PC-9 (cell line): Measurements from ENCODE around the gene NAT9.

Source experiments
- EZH2 ChIP-seq: fragments of 200-600 bp; sonication (generic); IDR thresholded peaks from 2 replicates; pipeline ENCODE4 v1.8.0; 2017; ENCODE audit warnings: antibody characterized with exemption, low read depth
- TF ChIP-seq, protein P1 (sequence below): fragments of 200-600 bp; sonication (generic); conservative IDR thresholded peaks from 2 replicates; pipeline ENCODE4 v1.6.1; 2017; ENCODE audit warnings: mixed run types, antibody characterized with exemption, mild to moderate bottlenecking, moderate library complexity

GRCh38 chr17:74763565-74764387, 12.4 kb downstream of the NAT9 start:
- TF ChIP-seq, protein P1, sequence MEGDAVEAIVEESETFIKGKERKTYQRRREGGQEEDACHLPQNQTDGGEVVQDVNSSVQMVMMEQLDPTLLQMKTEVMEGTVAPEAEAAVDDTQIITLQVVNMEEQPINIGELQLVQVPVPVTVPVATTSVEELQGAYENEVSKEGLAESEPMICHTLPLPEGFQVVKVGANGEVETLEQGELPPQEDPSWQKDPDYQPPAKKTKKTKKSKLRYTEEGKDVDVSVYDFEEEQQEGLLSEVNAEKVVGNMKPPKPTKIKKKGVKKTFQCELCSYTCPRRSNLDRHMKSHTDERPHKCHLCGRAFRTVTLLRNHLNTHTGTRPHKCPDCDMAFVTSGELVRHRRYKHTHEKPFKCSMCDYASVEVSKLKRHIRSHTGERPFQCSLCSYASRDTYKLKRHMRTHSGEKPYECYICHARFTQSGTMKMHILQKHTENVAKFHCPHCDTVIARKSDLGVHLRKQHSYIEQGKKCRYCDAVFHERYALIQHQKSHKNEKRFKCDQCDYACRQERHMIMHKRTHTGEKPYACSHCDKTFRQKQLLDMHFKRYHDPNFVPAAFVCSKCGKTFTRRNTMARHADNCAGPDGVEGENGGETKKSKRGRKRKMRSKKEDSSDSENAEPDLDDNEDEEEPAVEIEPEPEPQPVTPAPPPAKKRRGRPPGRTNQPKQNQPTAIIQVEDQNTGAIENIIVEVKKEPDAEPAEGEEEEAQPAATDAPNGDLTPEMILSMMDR, result no peak
- TF ChIP-seq EZH2, result no peak
